Islet of Langerhans (tissue), 1 donor: Measurements from ENCODE around the gene HNRNPL.
"Not testable (repeated sequence)": the region's sequence is repeated elsewhere in the genome, so short reads cannot be mapped to it uniquely, and the experiment has no call there.

ENCODE experiments used
- FAIRE-seq: peaks from one replicate; lab custom pipeline; 2011; peaks lifted over from hg19 to GRCh38; lab: Jason Lieb, UNC

HNRNPL gene

DNA sequence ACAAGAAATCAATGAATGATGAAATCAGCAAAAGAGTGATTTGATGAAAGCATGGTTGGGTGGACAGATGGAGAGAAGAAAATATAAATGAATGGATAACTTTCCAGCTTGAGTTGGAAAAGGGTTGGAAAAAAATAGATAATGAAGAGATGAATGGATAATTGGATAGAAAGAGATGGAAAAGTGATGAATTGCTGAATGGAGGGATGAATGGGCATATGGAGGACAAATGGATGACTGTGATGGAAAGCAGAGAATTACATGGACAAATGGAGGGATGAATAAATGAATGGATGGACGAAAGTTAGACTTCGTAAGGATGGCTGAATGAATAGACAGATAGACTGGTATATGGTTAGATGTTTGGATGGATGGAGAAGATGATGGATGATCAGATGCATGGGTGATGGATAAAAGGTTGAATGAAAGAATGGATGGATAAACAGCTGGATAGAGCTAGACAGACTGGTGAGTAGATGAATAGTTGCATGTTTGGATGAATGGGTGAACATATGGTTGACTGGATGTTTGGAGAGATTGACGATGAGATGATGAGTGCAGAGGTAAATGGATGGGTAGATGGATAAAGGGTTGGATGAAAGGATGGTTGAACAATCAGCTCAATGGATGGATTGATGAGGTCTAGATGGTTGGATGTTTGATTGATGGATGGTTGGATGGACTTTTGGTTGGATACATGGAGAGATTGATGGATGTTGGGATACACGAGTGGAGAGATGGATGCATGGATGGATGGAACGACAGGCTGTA lies 49.0 kb downstream of the HNRNPL start:
- no peak for FAIRE-seq

DNA sequence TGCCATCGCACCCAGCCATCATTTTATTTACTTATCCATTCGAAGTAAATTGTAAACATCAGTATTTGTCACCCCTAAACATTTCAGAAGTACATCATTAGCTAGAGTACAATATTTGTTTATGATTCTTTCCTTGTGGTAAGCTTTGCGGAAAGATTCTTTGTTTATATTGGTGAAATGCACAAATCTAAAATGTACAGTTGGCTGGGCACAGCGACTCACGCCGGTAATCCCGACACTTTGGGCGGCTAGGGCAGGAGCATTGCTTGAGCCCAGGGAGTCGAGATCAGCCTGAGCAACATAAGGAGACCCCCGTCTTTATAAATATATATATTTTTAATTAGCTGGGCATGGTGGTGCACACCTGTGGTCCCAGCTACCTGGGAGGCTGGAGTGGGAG lies 50.7 kb downstream of the HNRNPL start:
- no peak for FAIRE-seq

DNA sequence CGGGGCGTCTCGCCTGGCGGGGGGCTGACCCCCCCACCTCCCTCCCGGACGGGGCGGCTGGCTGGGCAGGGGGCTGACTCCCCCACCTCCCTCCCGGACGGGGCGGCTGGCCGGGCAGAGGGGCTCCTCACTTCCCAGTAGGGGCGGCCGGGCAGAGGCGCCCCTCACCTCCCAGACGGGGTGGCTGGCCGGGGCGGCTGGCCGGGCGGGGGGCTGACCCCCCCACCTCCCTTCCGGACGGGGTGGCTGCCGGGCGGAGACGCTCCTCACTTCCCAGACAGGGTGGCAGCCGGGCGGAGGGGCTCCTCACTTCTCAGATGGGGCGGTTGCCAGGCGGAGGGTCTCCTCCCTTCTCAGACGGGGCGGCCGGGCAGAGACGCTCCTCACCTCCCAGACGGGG lies 52.0 kb downstream of the HNRNPL start:
- not testable (repeated sequence) for FAIRE-seq

DNA sequence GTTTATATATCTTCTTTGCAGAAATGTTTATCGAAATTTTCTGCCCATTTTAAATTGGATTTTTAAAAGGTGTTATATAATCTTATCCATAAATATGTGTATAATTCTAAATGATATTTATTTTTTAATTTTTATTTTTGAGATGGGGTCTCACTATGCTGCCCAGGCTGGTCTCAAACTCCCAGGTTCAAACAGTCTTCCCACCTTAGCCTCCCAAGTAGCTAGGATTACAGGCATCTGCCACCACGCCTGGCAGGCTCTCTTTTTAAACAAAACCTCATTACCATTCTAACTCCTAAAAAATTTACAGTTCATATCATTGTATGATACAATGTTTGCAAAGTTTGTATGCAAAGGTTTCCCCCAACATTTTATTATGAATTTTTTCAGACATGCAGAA lies 53.6 kb downstream of the HNRNPL start:
- FAIRE-seq = no peak

DNA sequence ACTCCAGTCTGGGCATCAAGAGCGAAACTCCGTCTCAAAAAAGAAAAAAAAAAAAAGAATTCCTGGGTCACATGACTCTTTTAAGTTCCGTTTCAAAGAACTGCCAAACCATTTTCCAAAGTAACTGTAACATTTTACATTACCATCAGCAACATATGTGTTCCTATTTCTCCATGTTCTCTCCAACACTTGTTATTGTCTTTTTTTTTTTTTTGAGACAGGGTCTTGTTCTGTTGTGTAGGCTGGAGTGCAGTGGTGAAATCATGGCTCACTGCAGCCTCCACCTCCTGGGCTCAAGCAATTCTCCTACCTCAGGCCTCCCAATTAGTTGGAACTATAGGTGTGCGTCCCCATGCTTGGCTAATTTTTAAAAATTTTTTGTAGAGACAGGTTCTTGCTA lies 54.2 kb downstream of the HNRNPL start:
- no peak for FAIRE-seq

DNA sequence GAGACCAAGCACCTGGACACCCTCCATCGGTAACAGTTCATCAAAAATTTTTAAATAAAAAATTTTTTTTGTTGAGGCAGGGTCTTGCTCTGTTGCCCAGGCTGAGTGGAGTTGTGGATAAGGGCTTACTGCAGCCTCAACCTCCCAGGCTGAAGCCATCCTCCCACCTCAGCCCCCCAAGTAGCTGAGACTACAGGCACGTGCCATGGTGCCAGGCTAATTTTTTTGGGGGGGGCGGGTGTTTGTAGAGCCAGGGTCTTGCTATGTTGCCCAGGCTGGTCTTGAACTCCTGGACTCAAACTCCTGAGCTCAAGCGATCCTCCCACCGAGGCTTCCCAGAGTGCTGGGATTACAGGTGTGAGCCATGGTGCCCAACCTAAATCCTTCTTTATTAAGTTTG lies 56.1 kb downstream of the HNRNPL start:
- no peak for FAIRE-seq

DNA sequence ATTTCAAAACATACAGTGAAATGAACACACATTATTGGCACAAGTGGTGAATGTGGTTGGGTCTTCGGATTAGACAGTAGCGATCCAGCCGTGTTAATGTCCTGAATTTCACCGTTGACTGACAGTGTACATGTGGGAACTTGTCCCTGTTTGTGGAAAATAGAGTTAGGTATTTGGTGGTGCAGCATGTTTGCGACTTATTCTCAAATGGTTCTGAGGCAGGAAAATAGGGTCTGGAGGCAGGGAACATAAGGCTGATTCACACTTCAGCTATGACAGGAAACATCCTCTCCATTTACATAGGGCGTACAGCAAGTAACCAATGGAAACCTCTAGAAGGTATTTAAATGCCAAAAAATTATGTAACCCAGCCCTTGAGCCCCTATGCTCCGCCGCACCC lies 56.6 kb downstream of the HNRNPL start:
- FAIRE-seq = no peak

DNA sequence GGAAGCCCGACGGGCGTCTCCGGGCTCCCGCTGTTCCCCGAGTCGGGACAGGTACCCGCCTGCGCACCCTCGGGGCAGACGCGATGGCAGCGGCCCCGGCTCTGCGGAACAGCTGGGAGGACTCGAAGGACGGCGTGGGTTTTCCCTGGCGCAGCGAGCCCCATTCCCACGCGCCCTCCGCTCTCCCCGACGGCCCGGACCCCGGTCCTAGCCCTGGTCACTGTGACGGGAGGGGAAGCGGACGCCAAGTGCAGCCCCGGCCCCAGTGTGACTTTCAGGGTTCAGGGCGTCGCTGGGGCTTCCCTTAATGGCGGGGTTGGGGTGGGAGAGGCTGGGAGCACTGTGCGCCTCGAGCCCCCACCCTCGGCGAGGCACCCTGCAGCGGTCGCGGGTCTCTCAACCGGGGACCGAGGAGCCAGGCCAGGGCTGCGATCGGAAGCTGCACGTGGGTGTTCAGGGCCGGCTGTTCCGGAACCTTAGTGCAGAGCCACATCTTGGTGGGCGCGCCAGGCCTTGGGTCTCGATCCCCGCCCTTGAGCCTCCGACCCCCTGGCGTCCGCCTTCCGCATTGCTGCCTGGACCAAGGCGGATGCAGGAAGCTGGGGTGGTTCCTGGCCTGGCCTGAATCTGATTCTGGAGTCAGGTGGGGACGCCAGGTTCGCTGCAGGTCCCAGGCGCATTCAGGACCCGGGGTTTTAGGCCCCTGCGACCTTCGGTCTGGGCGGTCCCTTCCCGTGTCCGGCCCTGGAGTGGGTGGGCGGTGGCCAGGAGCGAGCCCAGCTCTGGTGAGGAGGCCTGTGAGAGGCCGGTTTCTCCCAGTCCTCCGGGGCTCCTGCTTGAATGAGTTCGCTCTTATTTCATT lies 57.3 kb downstream of the HNRNPL start:
- FAIRE-seq = no peak

DNA sequence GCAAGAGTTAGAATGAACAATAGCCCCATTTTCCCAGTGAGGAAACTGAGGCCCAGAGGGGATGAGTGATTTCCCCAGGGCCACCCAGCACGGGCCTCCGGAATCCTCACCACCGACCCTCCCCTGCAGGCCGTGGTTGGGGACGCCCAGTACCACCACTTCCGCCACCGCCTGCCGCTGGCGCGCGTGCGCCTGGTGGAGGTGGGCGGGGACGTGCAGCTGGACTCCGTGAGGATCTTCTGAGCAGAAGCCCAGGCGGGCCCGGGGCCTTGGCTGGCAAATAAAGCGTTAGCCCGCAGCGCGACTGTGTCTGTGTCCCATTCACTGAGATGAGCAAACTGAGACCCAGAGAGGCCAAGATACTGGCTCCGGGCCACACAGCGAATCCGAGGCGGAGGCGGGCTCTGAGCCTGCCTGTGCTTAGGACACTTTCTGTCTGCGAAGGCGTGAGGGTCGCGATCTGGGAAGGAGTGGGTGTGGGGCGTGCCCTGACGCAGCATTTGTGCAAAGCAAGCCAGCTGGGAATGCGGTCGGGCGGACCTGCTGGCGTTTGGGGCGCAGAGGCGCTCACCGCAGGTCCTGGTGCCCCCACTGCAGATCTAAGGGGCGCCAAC lies 58.2 kb downstream of the HNRNPL start:
- not testable (repeated sequence) for FAIRE-seq

DNA sequence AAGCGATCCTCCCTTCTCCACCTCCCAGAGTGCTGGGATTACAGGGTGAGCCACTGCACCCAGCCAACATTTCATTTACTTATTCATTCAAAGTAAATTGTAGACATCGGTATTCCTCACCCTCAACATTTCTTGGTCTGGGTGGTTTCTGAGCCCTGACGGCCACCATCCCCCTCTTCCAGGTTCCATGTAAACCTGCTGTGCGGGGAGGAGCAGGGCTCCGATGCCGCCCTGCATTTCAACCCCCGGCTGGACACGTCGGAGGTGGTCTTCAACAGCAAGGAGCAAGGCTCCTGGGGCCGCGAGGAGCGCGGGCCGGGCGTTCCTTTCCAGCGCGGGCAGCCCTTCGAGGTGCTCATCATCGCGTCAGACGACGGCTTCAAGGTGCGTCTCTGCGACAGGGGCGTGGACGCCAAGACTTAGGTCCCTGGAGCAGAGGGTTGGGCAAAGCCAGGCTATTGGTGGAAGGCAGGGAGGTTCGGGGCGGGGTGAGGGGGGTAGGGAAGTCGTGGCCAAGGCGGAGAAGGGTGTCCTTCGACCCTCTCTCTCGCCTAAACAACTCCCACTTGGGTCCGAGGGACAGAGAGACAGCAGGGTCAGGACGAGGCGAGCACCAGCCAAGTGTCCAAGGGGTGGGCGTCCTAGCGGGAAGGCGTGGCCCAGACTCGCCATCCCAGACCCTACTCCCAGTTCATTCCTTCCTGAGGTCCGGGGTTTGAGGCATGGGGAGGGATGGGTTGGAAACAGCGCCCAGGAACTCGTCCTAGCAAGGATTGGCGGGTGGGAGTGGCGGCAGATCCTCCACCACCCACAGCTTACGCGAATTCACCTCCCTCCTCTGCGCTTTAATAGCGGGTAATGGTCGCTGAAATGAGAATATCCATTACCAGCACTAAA lies 59.0 kb downstream of the HNRNPL start:
- not testable (repeated sequence) for FAIRE-seq

DNA sequence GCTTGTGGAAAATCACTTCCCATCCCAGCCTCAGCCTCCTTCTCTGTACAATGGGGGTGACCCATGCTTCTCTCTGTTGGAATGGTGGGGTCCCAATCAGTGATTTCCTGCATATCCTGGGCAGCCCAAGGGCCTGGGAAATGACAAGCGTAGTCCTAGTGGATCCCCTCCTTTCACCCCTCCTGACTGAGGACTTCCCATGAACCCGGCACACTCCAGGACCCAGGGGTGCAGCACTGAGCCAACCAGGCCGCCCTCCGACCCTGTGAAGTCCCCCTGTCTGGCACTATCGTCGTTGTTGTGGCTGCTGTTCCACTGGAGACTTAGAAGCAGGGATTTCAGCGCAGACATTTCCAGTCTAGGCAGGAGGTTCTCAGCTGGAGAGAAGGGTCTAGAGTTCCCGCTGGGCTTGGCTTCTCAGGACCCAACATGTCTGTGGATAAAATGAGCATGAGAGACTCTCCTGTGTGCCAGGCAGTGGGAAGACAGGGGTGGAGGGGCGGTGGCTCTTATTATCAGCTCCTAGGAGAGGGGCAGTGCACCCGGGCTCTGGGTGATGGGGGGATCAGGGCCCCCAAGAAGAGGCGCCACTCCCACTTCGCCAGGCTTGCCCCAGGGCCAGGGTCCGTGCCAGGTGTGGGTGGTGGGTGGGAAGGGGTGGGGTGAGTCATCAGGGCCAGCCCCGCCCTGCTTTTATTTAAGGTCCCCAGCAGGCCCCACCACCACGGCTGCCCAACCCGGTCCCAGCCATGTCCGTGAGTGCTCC lies 61.1 kb downstream of the HNRNPL start, which contains the start of gene LGALS7B:
LGALS7B (plus strand) TSS at position 723 of the 766 bp plus-strand sequence; CDS start at position 750, 27 bp downstream.
- FAIRE-seq = no peak

DNA sequence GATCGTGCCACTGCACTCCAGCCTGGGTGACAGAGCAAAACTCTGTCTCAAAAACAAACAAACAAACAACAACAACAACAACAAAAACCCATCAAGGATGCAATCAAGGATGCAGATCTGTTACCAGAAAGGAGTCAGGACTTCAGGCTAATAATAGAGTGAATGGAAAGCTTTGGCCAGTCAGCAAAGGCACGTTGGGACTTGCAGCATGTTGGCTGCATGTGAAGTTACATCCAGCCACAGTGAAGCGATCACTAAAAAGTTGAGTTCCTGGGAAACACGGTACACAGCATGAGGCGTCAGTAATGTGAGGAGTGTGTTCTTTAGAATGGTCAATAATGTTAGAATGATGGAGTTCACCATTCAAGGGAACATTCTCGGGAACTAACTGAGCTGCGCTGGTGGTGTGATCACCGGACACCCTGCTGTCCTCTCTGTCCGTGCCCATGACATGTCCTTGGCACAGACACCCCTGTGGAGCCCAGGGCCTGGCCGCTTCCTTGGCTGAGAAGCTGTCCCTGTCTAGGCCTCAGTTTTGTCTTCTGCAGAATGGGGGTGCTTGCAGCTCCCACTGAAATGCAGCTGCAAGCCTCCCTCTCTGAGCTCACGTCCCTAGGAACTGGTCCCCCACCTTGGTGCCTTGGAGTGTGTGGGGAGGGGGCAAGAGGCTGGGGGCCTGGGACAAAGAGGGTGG lies 63.1 kb downstream of the HNRNPL start:
- FAIRE-seq = no peak
